HCT116 (cell line): ENCODE data around the gene ANAPC2.

ENCODE experiments used
- EGR1 ChIP-seq: IDR thresholded peaks from 2 replicates; pipeline ENCODE4 v1.6.1; 2012; ENCODE audit warnings: low read depth
- ELF1 ChIP-seq: IDR thresholded peaks from 2 replicates; pipeline ENCODE4 v1.6.1; 2012; ENCODE audit warnings: low read depth, borderline replicate concordance
- EZH2 ChIP-seq: fragments of 200-600 bp; sonication (generic); IDR thresholded peaks from 2 replicates; pipeline ENCODE4 v1.6.1; 2017; ENCODE audit warnings: antibody characterized with exemption, mixed run types
- FOSL1 ChIP-seq: IDR thresholded peaks from 2 replicates; pipeline ENCODE4 v1.6.1; 2012; ENCODE audit warnings: low read depth
- POLR2AphosphoS5 ChIP-seq: IDR thresholded peaks from 2 replicates; pipeline ENCODE4 v1.6.1; 2011; ENCODE audit warnings: mild to moderate bottlenecking, low read depth, low read length, moderate library complexity
- ZFX ChIP-seq: fragments of 450-650 bp; IDR thresholded peaks from 2 replicates; pipeline ENCODE4 v1.6.1; 2017
- ZNF274 ChIP-seq: fragments of 200-500 bp; sonication (Bioruptor generic); IDR thresholded peaks from 2 replicates; pipeline ENCODE4 v1.6.1; 2014; ENCODE audit warnings: mild to moderate bottlenecking, low read depth, low read length, inconsistent platforms
- TF ChIP-seq, protein P1 (sequence below): IDR thresholded peaks from 2 replicates; pipeline ENCODE4 v1.6.1; 2012
- TF ChIP-seq, protein P2 (sequence below), 3 experiments: fragments of 200-600 bp in 1 of 3; sonication (generic) in 1 of 3; IDR thresholded peaks in 2 of 3; conservative IDR thresholded peaks in 1 of 3; 2 replicates each; pipeline ENCODE4 v1.5.1; 2012 to 2017; ENCODE audit warnings: low read depth in 2 of 3, low read length in 2 of 3, antibody characterized with exemption in 1 of 3, borderline replicate concordance in 1 of 3, control low read depth in 1 of 3, mild to moderate bottlenecking in 1 of 3, mixed read lengths in 1 of 3, mixed run types in 1 of 3, moderate library complexity in 1 of 3; ENCODE audit not compliant: insufficient read depth in 1 of 3
- TF ChIP-seq, protein P3 (sequence below): IDR thresholded peaks from 2 replicates; pipeline ENCODE4 v1.6.1; 2011; ENCODE audit warnings: mild to moderate bottlenecking, low read length, moderate library complexity; ENCODE audit not compliant: insufficient replicate concordance; ENCODE audit errors: extremely low read depth

DNA sequence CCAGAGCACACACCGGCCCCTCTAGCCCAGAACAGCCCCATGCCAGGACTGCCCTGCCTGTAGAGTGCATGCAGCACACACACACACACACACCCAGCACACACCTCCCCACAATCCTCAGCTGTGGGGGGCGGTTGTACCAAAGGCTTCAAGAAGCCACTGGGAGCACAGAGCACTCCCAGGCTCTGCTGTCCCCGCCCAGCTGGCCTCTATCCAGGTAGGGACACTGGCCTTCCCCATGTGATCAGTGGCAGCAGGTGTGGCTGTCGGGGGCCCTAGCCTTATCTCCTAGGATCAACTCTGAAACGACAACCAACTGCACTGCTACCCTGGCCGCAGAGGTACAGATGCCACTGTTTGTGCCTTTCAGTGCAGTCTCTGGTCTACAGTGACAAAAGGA is 2.0 kb downstream of the ANAPC2 start:
- TF ChIP-seq POLR2AphosphoS5 = no peak
- TF ChIP-seq, protein P1, sequence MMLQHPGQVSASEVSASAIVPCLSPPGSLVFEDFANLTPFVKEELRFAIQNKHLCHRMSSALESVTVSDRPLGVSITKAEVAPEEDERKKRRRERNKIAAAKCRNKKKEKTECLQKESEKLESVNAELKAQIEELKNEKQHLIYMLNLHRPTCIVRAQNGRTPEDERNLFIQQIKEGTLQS = no peak
- TF ChIP-seq, protein P2, sequence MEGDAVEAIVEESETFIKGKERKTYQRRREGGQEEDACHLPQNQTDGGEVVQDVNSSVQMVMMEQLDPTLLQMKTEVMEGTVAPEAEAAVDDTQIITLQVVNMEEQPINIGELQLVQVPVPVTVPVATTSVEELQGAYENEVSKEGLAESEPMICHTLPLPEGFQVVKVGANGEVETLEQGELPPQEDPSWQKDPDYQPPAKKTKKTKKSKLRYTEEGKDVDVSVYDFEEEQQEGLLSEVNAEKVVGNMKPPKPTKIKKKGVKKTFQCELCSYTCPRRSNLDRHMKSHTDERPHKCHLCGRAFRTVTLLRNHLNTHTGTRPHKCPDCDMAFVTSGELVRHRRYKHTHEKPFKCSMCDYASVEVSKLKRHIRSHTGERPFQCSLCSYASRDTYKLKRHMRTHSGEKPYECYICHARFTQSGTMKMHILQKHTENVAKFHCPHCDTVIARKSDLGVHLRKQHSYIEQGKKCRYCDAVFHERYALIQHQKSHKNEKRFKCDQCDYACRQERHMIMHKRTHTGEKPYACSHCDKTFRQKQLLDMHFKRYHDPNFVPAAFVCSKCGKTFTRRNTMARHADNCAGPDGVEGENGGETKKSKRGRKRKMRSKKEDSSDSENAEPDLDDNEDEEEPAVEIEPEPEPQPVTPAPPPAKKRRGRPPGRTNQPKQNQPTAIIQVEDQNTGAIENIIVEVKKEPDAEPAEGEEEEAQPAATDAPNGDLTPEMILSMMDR (IDR thresholded peaks at IDR 0.05 in 2 of 3, conservative IDR thresholded peaks at IDR 0.05 in 1 of 3; ENCODE audit: borderline replicate concordance in 1 of 3, insufficient read depth in 1 of 3, low read depth in 2 of 3, low read length in 2 of 3) = no peak
- TF ChIP-seq, protein P3, sequence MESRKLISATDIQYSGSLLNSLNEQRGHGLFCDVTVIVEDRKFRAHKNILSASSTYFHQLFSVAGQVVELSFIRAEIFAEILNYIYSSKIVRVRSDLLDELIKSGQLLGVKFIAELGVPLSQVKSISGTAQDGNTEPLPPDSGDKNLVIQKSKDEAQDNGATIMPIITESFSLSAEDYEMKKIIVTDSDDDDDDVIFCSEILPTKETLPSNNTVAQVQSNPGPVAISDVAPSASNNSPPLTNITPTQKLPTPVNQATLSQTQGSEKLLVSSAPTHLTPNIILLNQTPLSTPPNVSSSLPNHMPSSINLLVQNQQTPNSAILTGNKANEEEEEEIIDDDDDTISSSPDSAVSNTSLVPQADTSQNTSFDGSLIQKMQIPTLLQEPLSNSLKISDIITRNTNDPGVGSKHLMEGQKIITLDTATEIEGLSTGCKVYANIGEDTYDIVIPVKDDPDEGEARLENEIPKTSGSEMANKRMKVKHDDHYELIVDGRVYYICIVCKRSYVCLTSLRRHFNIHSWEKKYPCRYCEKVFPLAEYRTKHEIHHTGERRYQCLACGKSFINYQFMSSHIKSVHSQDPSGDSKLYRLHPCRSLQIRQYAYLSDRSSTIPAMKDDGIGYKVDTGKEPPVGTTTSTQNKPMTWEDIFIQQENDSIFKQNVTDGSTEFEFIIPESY = no peak
- TF ChIP-seq EZH2 = no peak
- TF ChIP-seq ZFX = no peak
- TF ChIP-seq EGR1 = no peak
- TF ChIP-seq ELF1 = no peak
- TF ChIP-seq ZNF274 = no peak
- TF ChIP-seq FOSL1 = no peak
